ENCODE results near the gene ZNRF1. TPM values are rescaled to one million over a fixed set of nuclear protein-coding genes. Genes with fewer than 3 reads are reported as not detected.
A peak's percentile ranks its signal among the peaks of the same experiment; 100 is the strongest.

ZNRF1 gene
- total and polyA plus RNA-seq, 10 of the 15 experiments (the other 5 are each of a cell fraction or from before 2014, with no cell fraction given): 5.8 to 25.9 (median 14.3) TPM

DNA sequence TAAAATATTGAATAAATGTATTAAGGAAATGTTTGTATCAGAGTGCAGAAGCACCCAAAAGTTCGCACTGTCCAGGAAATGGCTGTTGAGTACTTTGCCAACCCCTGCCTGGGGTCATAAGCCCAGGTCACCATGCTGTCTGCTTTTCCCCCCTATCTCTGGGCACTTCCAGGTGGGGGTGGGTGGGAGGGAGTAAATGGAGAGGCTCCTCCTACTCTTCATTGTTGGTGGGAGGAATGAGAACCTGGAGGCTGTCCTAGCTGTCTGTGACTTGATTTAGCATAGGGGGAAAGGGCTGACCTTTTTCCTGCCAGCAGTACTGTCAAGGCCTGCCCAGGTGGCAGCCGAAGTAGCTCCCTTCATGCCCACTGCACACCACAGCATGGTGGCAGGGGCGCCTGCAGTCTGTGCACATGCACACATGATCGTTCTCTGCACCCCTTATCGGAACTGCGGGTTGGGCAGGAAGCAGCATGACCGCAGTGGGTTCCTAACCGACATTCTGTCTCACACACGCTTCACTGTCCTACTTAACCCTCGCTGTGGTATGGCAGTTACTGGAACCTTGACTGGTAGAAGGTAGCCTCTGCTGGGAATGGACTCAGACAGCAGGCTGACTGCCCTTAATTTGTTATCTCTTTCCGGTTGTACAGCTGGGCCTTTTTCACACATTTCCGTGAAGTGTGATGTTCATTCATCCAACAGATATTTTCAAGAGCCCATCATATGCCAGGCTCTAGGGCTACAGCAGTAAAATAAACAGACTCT lies 76.3 kb downstream of the ZNRF1 start (continued):
- TF ChIP-seq CHD1 (IDR thresholded peaks at IDR 0.05; ENCODE audit: low read depth, low read length) (no peak), NFYA (IDR thresholded peaks at IDR 0.05; ENCODE audit: borderline replicate concordance, low read depth, low read length) (no peak), STAT1 (conservative IDR thresholded peaks at IDR 0.05) (no peak), CBFB (IDR thresholded peaks at IDR 0.05; ENCODE audit: low read depth) (peak; percentile 86; the same call in 1 of the 2 replicates), JUND (IDR thresholded peaks at IDR 0.05; ENCODE audit: low read depth, low read length) (no peak), ZZZ3 (IDR thresholded peaks at IDR 0.05; ENCODE audit: control insufficient read depth, insufficient read length, low read depth) (no peak), CBX3 (IDR thresholded peaks at IDR 0.05; ENCODE audit: borderline replicate concordance, low read depth) (no peak), EGR1 (IDR thresholded peaks at IDR 0.05; ENCODE audit: borderline replicate concordance in 1 of 2, low read depth in 2 of 2, low read length in 2 of 2) (no peak), RBBP5 (conservative IDR thresholded peaks at IDR 0.05) (no peak), IKZF1 (conservative IDR thresholded peaks at IDR 0.05) (peak; percentile 85), IKZF2 (IDR thresholded peaks at IDR 0.05) (peak; percentile 57 to 79), EZH2 (IDR thresholded peaks at IDR 0.05; ENCODE audit: borderline replicate concordance, control insufficient read depth, low read depth, low read length) (no peak), IRF5 (IDR thresholded peaks at IDR 0.05; ENCODE audit: borderline replicate concordance) (no peak), RFX5 (IDR thresholded peaks at IDR 0.05; ENCODE audit: low read depth, low read length) (no peak), USF2 (IDR thresholded peaks at IDR 0.05; ENCODE audit: borderline replicate concordance, low read depth, low read length) (no peak), SUPT20H (IDR thresholded peaks at IDR 0.05; ENCODE audit: borderline replicate concordance, control insufficient read depth, low read depth, low read length) (no peak), NR2C1 (IDR thresholded peaks at IDR 0.05) (no peak)
- TF ChIP-seq, protein P1, sequence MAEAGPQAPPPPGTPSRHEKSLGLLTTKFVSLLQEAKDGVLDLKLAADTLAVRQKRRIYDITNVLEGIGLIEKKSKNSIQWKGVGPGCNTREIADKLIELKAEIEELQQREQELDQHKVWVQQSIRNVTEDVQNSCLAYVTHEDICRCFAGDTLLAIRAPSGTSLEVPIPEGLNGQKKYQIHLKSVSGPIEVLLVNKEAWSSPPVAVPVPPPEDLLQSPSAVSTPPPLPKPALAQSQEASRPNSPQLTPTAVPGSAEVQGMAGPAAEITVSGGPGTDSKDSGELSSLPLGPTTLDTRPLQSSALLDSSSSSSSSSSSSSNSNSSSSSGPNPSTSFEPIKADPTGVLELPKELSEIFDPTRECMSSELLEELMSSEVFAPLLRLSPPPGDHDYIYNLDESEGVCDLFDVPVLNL (IDR thresholded peaks at IDR 0.05; ENCODE audit: low read depth, low read length): no peak
- TF ChIP-seq, protein P2, sequence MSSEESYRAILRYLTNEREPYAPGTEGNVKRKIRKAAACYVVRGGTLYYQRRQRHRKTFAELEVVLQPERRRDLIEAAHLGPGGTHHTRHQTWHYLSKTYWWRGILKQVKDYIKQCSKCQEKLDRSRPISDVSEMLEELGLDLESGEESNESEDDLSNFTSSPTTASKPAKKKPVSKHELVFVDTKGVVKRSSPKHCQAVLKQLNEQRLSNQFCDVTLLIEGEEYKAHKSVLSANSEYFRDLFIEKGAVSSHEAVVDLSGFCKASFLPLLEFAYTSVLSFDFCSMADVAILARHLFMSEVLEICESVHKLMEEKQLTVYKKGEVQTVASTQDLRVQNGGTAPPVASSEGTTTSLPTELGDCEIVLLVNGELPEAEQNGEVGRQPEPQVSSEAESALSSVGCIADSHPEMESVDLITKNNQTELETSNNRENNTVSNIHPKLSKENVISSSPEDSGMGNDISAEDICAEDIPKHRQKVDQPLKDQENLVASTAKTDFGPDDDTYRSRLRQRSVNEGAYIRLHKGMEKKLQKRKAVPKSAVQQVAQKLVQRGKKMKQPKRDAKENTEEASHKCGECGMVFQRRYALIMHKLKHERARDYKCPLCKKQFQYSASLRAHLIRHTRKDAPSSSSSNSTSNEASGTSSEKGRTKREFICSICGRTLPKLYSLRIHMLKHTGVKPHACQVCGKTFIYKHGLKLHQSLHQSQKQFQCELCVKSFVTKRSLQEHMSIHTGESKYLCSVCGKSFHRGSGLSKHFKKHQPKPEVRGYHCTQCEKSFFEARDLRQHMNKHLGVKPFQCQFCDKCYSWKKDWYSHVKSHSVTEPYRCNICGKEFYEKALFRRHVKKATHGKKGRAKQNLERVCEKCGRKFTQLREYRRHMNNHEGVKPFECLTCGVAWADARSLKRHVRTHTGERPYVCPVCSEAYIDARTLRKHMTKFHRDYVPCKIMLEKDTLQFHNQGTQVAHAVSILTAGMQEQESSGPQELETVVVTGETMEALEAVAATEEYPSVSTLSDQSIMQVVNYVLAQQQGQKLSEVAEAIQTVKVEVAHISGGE (CRISPR knock-in tag; IDR thresholded peaks at IDR 0.05): no peak
- TF ChIP-seq, protein P3, sequence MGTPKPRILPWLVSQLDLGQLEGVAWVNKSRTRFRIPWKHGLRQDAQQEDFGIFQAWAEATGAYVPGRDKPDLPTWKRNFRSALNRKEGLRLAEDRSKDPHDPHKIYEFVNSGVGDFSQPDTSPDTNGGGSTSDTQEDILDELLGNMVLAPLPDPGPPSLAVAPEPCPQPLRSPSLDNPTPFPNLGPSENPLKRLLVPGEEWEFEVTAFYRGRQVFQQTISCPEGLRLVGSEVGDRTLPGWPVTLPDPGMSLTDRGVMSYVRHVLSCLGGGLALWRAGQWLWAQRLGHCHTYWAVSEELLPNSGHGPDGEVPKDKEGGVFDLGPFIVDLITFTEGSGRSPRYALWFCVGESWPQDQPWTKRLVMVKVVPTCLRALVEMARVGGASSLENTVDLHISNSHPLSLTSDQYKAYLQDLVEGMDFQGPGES (IDR thresholded peaks at IDR 0.05): no peak
- TF ChIP-seq, protein P4, sequence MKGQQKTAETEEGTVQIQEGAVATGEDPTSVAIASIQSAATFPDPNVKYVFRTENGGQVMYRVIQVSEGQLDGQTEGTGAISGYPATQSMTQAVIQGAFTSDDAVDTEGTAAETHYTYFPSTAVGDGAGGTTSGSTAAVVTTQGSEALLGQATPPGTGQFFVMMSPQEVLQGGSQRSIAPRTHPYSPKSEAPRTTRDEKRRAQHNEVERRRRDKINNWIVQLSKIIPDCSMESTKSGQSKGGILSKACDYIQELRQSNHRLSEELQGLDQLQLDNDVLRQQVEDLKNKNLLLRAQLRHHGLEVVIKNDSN (IDR thresholded peaks at IDR 0.05; ENCODE audit: borderline replicate concordance, extremely low read length, insufficient read depth, low read depth, low read length): no peak

Measured in GM12878 (cell line).